HEK293 (cell line): Measurements from ENCODE around the gene PMS1.

ENCODE experiments used
- HOXD13 ChIP-seq: sonication (generic); formaldehyde crosslinking; IDR thresholded peaks from 2 replicates; pipeline ENCODE4 v1.8.0; 2022; ENCODE audit warnings: missing genetic modification reagents, borderline replicate concordance
- KLF16 ChIP-seq: fragments of 450-650 bp; formaldehyde crosslinking; IDR thresholded peaks from 2 replicates; pipeline ENCODE4 v1.5.1; 2017; ENCODE audit warnings: missing biosample characterization, missing genetic modification characterization
- MZF1 ChIP-seq: fragments of 450-650 bp; formaldehyde crosslinking; IDR thresholded peaks from 2 replicates; pipeline ENCODE4 v1.5.1; 2017; ENCODE audit warnings: missing biosample characterization, missing genetic modification characterization, borderline replicate concordance
- OSR2 ChIP-seq: fragments of 450-650 bp; formaldehyde crosslinking; IDR thresholded peaks from 2 replicates; pipeline ENCODE4 v1.5.1; 2016; ENCODE audit warnings: missing biosample characterization, missing genetic modification characterization
- PRDM6 ChIP-seq: fragments of 450-650 bp; formaldehyde crosslinking; IDR thresholded peaks from 2 replicates; pipeline ENCODE4 v1.5.1; 2017; ENCODE audit warnings: missing biosample characterization, missing genetic modification characterization
- SETDB1 ChIP-seq: IDR thresholded peaks from one replicate; pipeline ENCODE4 v1.6.1; 2017; ENCODE audit warnings: mild to moderate bottlenecking, low read length, moderate library complexity, mixed read lengths; ENCODE audit not compliant: insufficient read length
- SP2 ChIP-seq: fragments of 450-650 bp; formaldehyde crosslinking; IDR thresholded peaks from 2 replicates; pipeline ENCODE4 v1.5.1; 2016; ENCODE audit warnings: missing biosample characterization, missing genetic modification characterization
- SP3 ChIP-seq: fragments of 450-650 bp; formaldehyde crosslinking; IDR thresholded peaks from 2 replicates; pipeline ENCODE4 v1.5.1; 2016; ENCODE audit warnings: missing biosample characterization, missing genetic modification characterization
- ZBTB1 ChIP-seq: fragments of 450-650 bp; formaldehyde crosslinking; IDR thresholded peaks from 2 replicates; pipeline ENCODE4 v1.5.1; 2016; ENCODE audit warnings: missing biosample characterization, missing genetic modification characterization
- ZBTB20 ChIP-seq: fragments of 450-650 bp; formaldehyde crosslinking; IDR thresholded peaks from 2 replicates; pipeline ENCODE4 v1.5.1; 2016; ENCODE audit warnings: missing biosample characterization, missing genetic modification characterization
- ZEB2 ChIP-seq: fragments of 450-650 bp; formaldehyde crosslinking; IDR thresholded peaks from 2 replicates; pipeline ENCODE4 v1.5.1; 2016; ENCODE audit warnings: missing biosample characterization, missing genetic modification characterization
- ZFHX2 ChIP-seq: fragments of 450-650 bp; formaldehyde crosslinking; conservative IDR thresholded peaks from 2 replicates; pipeline ENCODE4 v1.5.1; 2016; ENCODE audit warnings: missing biosample characterization, missing genetic modification characterization
- ZFP37 ChIP-seq: fragments of 450-650 bp; formaldehyde crosslinking; IDR thresholded peaks from 2 replicates; pipeline ENCODE4 v1.5.1; 2016; ENCODE audit warnings: missing biosample characterization, missing genetic modification characterization
- ZNF112 ChIP-seq: fragments of 450-650 bp; formaldehyde crosslinking; IDR thresholded peaks from 2 replicates; pipeline ENCODE4 v1.5.0; 2017; ENCODE audit warnings: missing biosample characterization, missing genetic modification characterization
- ZNF184 ChIP-seq: fragments of 450-650 bp; IDR thresholded peaks from 2 replicates; pipeline ENCODE4 v1.5.1; 2018; ENCODE audit warnings: missing biosample characterization, mild to moderate bottlenecking, missing genetic modification characterization
- ZNF239 ChIP-seq: fragments of 450-650 bp; formaldehyde crosslinking; IDR thresholded peaks from 2 replicates; pipeline ENCODE4 v1.5.1; 2016; ENCODE audit warnings: missing biosample characterization, missing genetic modification characterization
- ZNF274 ChIP-seq, 2 experiments: fragments of 200-500 bp in 1 of 2; fragments of 450-650 bp in 1 of 2; sonication (Bioruptor generic) in 1 of 2; formaldehyde crosslinking in 1 of 2; IDR thresholded peaks; 2 replicates each; pipeline versions ENCODE4 v1.5.1 to v1.6.1; 2014 to 2016; ENCODE audit warnings: borderline replicate concordance in 1 of 2, inconsistent platforms in 1 of 2, low read length in 1 of 2, missing biosample characterization in 1 of 2, missing genetic modification characterization in 1 of 2
- ZNF280C ChIP-seq: fragments of 450-650 bp; formaldehyde crosslinking; IDR thresholded peaks from 2 replicates; pipeline ENCODE4 v1.5.1; 2016; ENCODE audit warnings: missing biosample characterization, missing genetic modification characterization
- ZNF37A ChIP-seq: fragments of 450-650 bp; IDR thresholded peaks from 2 replicates; pipeline ENCODE4 v1.5.1; 2018; ENCODE audit warnings: missing biosample characterization, missing genetic modification characterization
- ZNF426 ChIP-seq: fragments of 450-650 bp; formaldehyde crosslinking; IDR thresholded peaks from 2 replicates; pipeline ENCODE4 v1.5.1; 2017; ENCODE audit warnings: missing biosample characterization, missing genetic modification characterization, mild to moderate bottlenecking, inconsistent platforms, moderate library complexity
- ZNF449 ChIP-seq: fragments of 450-650 bp; formaldehyde crosslinking; IDR thresholded peaks from 2 replicates; pipeline ENCODE4 v1.5.1; 2017; ENCODE audit warnings: missing biosample characterization, mild to moderate bottlenecking, missing genetic modification characterization, moderate library complexity
- ZNF48 ChIP-seq: fragments of 450-650 bp; formaldehyde crosslinking; IDR thresholded peaks from 2 replicates; pipeline ENCODE4 v1.5.1; 2016; ENCODE audit warnings: missing biosample characterization, missing genetic modification characterization
- ZNF530 ChIP-seq: fragments of 450-650 bp; formaldehyde crosslinking; IDR thresholded peaks from 2 replicates; pipeline ENCODE4 v1.5.1; 2016; ENCODE audit warnings: low read depth, missing biosample characterization, missing genetic modification characterization
- ZNF558 ChIP-seq: fragments of 450-650 bp; formaldehyde crosslinking; IDR thresholded peaks from 2 replicates; pipeline ENCODE4 v1.5.1; 2016; ENCODE audit warnings: missing biosample characterization, missing genetic modification characterization
- ZNF580 ChIP-seq: fragments of 450-650 bp; formaldehyde crosslinking; IDR thresholded peaks from 2 replicates; pipeline ENCODE4 v1.5.1; 2016; ENCODE audit warnings: missing biosample characterization, missing genetic modification characterization
- ZNF645 ChIP-seq: fragments of 450-650 bp; formaldehyde crosslinking; IDR thresholded peaks from 2 replicates; pipeline ENCODE4; 2016; ENCODE audit warnings: missing biosample characterization, missing genetic modification characterization
- ZNF654 ChIP-seq: fragments of 450-650 bp; formaldehyde crosslinking; IDR thresholded peaks from 2 replicates; pipeline ENCODE4 v1.5.1; 2016; ENCODE audit warnings: low read depth, missing biosample characterization, missing genetic modification characterization
- ZNF660 ChIP-seq: fragments of 450-650 bp; IDR thresholded peaks from 2 replicates; pipeline ENCODE4 v1.5.1; 2018; ENCODE audit warnings: missing biosample characterization, mild to moderate bottlenecking, missing genetic modification characterization
- ZNF664 ChIP-seq: fragments of 450-650 bp; formaldehyde crosslinking; IDR thresholded peaks from 2 replicates; pipeline ENCODE4 v1.5.1; 2016; ENCODE audit warnings: missing biosample characterization, missing genetic modification characterization
- ZNF701 ChIP-seq: fragments of 450-650 bp; formaldehyde crosslinking; IDR thresholded peaks from 2 replicates; pipeline ENCODE4 v1.5.1; 2016; ENCODE audit warnings: missing biosample characterization, missing genetic modification characterization
- ZNF707 ChIP-seq: fragments of 450-650 bp; formaldehyde crosslinking; IDR thresholded peaks from 2 replicates; pipeline ENCODE4 v1.5.1; 2016; ENCODE audit warnings: missing biosample characterization, missing genetic modification characterization
- ZNF768 ChIP-seq: fragments of 450-650 bp; formaldehyde crosslinking; IDR thresholded peaks from 2 replicates; pipeline ENCODE4 v1.5.1; 2018; ENCODE audit warnings: missing biosample characterization, mild to moderate bottlenecking, missing genetic modification characterization
- ZNF843 ChIP-seq: fragments of 450-650 bp; formaldehyde crosslinking; IDR thresholded peaks from 2 replicates; pipeline ENCODE4 v1.5.1; 2016; ENCODE audit warnings: missing biosample characterization, missing genetic modification characterization
- ZSCAN23 ChIP-seq: fragments of 450-650 bp; formaldehyde crosslinking; IDR thresholded peaks from 2 replicates; pipeline ENCODE4 v1.5.1; 2016; ENCODE audit warnings: missing biosample characterization, missing genetic modification characterization
- ZSCAN5A ChIP-seq: fragments of 450-650 bp; formaldehyde crosslinking; IDR thresholded peaks from 2 replicates; pipeline ENCODE4 v1.5.1; 2016; ENCODE audit warnings: missing biosample characterization, missing genetic modification characterization

PMS1 gene

GRCh38 chr2:189836644-189837043 is 52.4 kb downstream of the PMS1 start (continued):
- TF ChIP-seq ZNF48 (tag by site-specific recombination) = no peak
- no peak for TF ChIP-seq ZNF530
- TF ChIP-seq ZNF112 (tag by site-specific recombination) = no peak
- TF ChIP-seq ZBTB1 (tag by site-specific recombination) = peak; percentile 59; the same call in 1 of the 2 replicates
- TF ChIP-seq ZNF645 (tag by site-specific recombination) = no peak
- no peak for TF ChIP-seq KLF16 (tag by site-specific recombination)
- no peak for TF ChIP-seq ZSCAN5A (tag by site-specific recombination)
- no peak for TF ChIP-seq HOXD13
- no peak for TF ChIP-seq ZNF239 (tag by site-specific recombination)
- TF ChIP-seq ZNF274 (IDR thresholded peaks at IDR 0.05; ENCODE audit: low read length) = no peak
- no peak for TF ChIP-seq ZNF274 (tag by site-specific recombination; IDR thresholded peaks at IDR 0.05; ENCODE audit: borderline replicate concordance)
- TF ChIP-seq PRDM6 (tag by site-specific recombination) = peak; percentile 99
- TF ChIP-seq ZBTB20 (tag by site-specific recombination) = no peak
- TF ChIP-seq ZFHX2 (tag by site-specific recombination) = no peak
- peak; percentile 95 for TF ChIP-seq ZEB2 (tag by site-specific recombination)
- TF ChIP-seq ZNF580 (tag by site-specific recombination) = peak; percentile 58; the same call in 1 of the 2 replicates
- TF ChIP-seq ZNF184 (tag by site-specific recombination) = no peak; the same call in 1 of the 2 replicates
- peak; percentile 85 for TF ChIP-seq OSR2
- TF ChIP-seq ZNF660 (tag by site-specific recombination) = peak; percentile 82
- TF ChIP-seq SETDB1 = peak; percentile 28
- no peak; the same call in 1 of the 2 replicates for TF ChIP-seq SP3 (tag by site-specific recombination)
- TF ChIP-seq ZNF664 = peak; percentile 57; the same call in 1 of the 2 replicates
- no peak for TF ChIP-seq ZNF426 (tag by site-specific recombination)
- TF ChIP-seq ZSCAN23 (tag by site-specific recombination) = no peak
- TF ChIP-seq ZNF654 (tag by site-specific recombination) = no peak
- TF ChIP-seq ZNF449 (tag by site-specific recombination) = peak; percentile 46; the same call in 1 of the 2 replicates
- no peak for TF ChIP-seq ZFP37 (tag by site-specific recombination)
- no peak for TF ChIP-seq ZNF701 (tag by site-specific recombination)
- peak; percentile 25; the same call in 1 of the 2 replicates for TF ChIP-seq ZNF558 (tag by site-specific recombination)
- no peak for TF ChIP-seq ZNF707
- no peak for TF ChIP-seq ZNF768 (tag by site-specific recombination)
- TF ChIP-seq ZNF37A = no peak
- TF ChIP-seq SP2 (tag by site-specific recombination) = no peak
- TF ChIP-seq MZF1 (tag by site-specific recombination) = peak; percentile 77; the same call in 1 of the 2 replicates
- no peak for TF ChIP-seq ZNF280C (tag by site-specific recombination)
- TF ChIP-seq ZNF843 = peak; percentile 98
